GM04504 (cell line): ENCODE measurements around the gene TMEM139.
A peak's percentile ranks its signal among the peaks of the same experiment; 100 is the strongest.

Source experiments
- DNase-seq: peaks from one replicate; pipeline ENCODE4 v3.0.0-alpha.2; 2012; ENCODE audit warnings: low read depth

TMEM139 gene

GRCh38 chr7:143284591-143285469 lies at the start of gene TMEM139:
Gene TMEM139, plus strand, starts transcription at chr7:143284958. Its CDS starts 1,000 bp downstream, at chr7:143285958.
- no peak for DNase-seq

- no peak for DNase-seq
These were observed 49.2 kb upstream of the TMEM139 start for GRCh38 chr7:143235561-143235960.

GRCh38 chr7:143236408-143236990 lies 48.3 kb upstream of the TMEM139 start:
- no peak for DNase-seq

GRCh38 chr7:143237366-143237765 lies 47.4 kb upstream of the TMEM139 start:
- no peak for DNase-seq

GRCh38 chr7:143238289-143238980 lies 46.3 kb upstream of the TMEM139 start:
- DNase-seq, result no peak

- DNase-seq, result no peak
These were observed 44.9 kb upstream of the TMEM139 start for GRCh38 chr7:143239813-143240212.

GRCh38 chr7:143240291-143241168 lies 44.2 kb upstream of the TMEM139 start:
- peak; percentile 51 for DNase-seq

GRCh38 chr7:143242306-143242705 lies 42.5 kb upstream of the TMEM139 start:
- DNase-seq, result no peak

- no peak for DNase-seq
These were observed 41.6 kb upstream of the TMEM139 start for GRCh38 chr7:143243111-143243510.

- DNase-seq, result no peak
These were observed 41.1 kb upstream of the TMEM139 start for GRCh38 chr7:143243614-143244013.

GRCh38 chr7:143244321-143244720 lies 40.4 kb upstream of the TMEM139 start:
- DNase-seq, result no peak

GRCh38 chr7:143245123-143245522 lies 39.6 kb upstream of the TMEM139 start:
- DNase-seq, result no peak

- DNase-seq, result no peak
These were observed 37.4 kb upstream of the TMEM139 start for GRCh38 chr7:143247372-143247771.

- DNase-seq, result no peak
These were observed 35.9 kb upstream of the TMEM139 start for GRCh38 chr7:143248761-143249354.

- DNase-seq, result no peak
These were observed 34.6 kb upstream of the TMEM139 start for GRCh38 chr7:143250199-143250598.

- DNase-seq, result no peak
These were observed 33.9 kb upstream of the TMEM139 start for GRCh38 chr7:143250822-143251221.

GRCh38 chr7:143252006-143252405 lies 32.8 kb upstream of the TMEM139 start:
- no peak for DNase-seq

GRCh38 chr7:143255564-143255963 lies 29.2 kb upstream of the TMEM139 start:
- DNase-seq, result no peak

GRCh38 chr7:143256325-143256724 lies 28.4 kb upstream of the TMEM139 start:
- DNase-seq, result no peak

GRCh38 chr7:143256932-143257331 lies 27.8 kb upstream of the TMEM139 start:
- DNase-seq, result no peak

GRCh38 chr7:143257501-143257900 lies 27.3 kb upstream of the TMEM139 start:
- DNase-seq, result no peak

- DNase-seq, result no peak
These were observed 25.9 kb upstream of the TMEM139 start for GRCh38 chr7:143258831-143259230.
